Activated CD4-positive, CD25-positive, alpha-beta regulatory T cell treated with anti-CD3 and anti-CD28 coated beads, Interleukin-2, amount 50 U/mL, for 72 hours (primary cell): ENCODE results near the gene KCNQ1.

Experiments used
- DNase-seq: peaks from one replicate; pipeline ENCODE4 v3.0.0; 2021

The KCNQ1 gene

DNA sequence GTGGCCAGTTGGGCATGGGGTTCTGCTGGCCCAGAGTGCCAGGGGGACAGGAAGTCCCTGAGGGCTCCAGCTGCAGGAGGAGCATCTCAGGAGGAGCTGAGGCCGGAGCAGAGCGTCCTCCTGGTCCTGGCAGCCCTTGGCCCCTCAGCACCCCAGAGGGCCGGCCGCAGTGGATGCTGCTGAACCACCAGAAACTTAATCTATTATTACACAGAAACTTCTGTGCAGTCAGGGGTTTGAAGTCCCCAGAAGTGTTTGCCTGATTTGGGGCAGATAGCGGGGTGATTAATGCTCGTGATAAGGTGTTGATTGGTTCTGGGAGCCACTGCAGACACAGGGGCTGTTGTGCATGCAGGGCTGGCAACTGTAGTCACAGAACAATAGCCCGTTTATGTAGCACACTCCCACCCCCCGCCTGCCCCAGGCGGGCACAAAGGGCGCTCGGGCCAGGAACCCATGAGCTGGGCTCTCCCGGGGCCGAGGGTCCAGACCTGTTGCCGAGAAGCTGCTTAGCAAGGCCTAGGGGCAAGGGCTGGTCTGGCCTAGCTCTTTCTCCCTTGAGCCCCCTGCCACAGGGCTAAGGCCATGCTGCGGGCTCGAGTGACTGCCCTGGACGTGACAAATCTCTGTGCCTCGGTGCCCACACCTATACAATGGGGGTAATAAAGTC, 284.0 kb downstream of the KCNQ1 start:
- no peak for DNase-seq

DNA sequence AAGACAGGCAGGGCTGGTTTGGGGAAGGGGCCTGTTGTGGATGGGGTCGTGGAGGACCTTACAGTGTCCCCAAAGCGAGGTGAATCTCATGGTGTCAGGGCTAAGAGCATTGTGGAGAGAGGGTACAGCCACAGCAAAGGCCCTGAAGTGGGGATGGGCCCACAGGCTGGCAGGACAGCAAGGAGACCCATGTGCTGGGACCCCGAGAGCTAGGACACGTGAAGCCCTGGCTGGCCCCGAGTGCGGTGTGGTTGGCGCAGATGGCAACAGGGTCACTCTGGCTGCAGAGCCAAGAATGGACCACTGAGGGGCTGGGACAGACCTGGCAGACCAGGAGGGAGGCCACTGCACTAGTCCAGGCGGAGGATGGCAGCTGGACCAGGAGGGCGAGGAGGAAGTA, 285.0 kb downstream of the KCNQ1 start:
- DNase-seq, result no peak

DNA sequence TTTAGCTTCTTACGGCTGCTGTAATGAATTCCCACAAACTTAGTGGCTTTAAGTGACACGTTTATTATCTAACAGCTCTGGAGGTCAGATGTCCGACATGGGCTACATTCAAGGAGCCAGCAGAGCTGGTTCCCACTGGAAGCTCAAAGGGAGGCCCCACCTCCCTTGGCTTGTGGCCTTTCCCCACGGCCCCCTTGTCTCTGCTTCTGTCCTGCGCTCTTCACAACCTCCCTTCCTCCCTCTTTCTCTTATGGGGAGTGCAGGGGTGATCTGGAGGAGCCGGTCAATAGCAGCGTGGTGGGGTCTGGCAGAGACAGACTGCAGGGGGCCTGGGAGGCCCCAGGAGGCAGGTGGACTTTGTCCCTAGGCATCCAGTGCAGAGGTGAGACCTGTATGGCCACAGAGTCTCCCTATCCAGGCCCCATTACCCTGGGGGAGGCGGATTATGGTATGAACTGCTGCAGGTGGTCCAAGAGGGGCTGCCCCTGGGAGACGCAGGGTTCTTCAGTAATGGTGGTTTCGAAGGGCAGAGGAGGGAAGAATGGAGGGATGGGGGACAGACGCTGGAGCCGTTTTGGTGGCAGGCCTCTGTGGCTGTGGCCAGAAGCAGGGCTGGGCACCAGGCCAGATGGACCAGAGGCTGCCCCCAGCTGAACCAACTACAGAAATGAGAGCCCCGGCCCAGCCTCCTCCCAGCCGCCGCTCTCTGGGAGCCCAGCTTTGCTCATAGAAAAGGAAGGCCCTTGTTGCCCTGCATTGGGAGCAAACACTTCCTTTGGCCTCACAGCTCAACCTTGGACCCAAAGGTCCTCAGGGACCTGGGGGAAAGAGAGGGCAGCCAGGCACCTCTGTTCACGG, 285.7 kb downstream of the KCNQ1 start:
- no peak for DNase-seq

DNA sequence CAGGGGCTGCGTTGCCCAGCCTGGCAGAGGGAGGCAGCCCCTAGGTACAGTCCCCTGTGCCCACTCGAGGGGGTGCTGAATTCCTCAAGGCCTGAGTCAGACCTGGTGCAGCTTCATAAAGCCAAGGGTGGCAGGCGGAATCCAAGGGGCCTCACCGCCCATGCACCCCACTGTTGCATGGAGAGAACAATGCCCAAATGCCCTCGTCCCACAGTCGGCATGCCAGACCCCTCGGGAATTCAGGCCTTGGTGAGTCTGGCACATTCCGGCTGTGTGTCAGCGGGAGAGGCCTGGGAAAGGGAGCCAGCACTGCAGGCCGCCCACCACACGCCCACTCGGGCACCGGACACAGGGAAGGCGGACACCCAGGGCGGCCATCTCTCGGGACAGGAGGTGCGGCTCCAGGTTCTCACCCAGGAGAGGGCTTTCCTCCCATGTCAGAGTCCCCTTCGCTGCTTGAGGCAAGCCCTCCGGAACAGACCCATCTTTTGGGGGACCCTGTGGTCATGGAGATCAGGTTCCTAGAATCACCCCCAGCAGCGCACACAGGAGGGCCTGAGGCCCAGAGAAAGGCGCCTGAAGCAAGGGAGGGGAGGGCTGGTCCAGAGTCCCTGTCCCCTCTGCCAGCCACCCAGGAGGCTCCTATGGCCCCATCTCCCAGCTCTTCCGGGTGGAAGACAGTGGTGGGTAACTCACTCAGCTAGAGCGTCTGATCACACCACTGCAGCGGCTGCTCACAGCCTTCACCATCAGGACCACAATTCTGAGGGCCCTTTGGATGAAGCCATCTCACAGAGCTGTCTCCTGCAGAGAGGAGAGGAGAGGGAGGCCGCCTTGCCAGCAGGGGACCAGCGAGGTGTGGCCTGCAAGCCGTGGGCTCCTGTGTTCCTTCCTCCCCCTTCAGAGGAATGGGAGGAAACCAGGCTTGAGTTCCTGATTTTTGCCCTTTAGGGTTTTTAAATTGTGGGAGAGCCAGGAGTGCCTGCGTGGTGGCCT, 286.6 kb downstream of the KCNQ1 start:
- DNase-seq, result no peak

DNA sequence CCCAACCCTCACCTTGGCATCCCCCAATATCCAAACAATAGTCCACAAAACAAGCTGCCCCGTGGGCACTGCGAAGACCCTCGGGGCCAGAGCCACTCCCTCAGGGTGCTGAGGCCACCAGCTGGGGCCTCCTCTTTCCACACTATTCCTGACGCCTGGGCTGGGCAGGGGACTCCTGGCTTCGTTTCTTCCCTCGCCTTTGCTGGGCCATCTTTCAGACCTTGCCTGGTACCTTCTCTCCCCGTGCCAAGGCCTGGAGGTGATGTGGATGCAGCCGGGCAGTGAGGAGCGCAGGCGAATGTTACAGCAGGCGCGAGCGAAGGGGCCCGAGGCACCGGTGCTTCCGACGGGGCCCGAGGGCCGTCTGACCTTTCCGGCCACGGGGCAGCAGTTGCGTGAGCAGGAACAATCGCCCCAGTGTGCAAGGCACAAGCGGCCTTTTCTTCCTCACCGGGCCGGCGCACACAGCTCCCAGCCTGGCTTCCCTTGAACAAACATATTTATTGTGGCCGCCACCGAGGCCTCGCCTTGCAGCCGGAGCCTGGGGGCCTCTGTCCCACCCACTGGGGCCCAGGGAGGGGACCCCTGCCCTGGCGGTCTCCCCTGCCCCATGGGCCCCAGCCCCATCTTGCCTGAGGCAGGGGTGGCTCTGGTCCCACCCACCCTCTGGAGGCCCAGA, 287.6 kb downstream of the KCNQ1 start:
- DNase-seq, result no peak

DNA sequence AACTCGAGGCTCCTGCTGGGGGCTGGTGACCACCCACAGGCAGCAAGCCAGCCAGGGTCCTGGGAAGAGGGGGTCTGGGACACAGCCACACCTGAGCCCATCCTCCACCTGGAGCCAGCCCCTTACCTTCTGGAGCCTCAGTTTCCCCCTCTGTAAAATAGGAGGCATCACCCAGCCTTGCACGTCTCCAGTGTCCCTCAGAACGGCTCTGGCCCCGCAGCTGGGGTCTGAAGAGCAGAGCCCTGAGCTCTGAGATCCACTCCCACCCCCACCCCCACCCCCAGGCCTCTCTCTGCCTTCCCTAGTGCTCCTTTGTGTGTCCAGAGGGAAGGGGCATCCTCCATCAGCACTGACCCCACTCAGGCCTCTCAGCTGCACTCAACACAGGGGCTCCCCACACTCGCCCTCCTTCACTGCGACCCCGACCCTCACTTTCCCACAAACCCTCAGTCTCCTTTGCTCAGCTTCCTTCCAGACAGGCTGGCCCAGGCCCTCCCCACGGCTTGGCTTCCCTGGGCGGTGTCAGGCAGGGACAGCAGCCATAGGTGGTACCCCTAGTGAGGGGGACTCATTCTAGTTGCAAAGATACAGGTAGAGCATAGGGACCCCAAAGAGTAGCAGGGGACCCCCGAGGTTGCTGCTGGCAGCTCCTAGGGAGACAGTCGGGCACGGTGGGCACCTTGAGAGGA, 288.3 kb downstream of the KCNQ1 start:
- DNase-seq, result no peak

DNA sequence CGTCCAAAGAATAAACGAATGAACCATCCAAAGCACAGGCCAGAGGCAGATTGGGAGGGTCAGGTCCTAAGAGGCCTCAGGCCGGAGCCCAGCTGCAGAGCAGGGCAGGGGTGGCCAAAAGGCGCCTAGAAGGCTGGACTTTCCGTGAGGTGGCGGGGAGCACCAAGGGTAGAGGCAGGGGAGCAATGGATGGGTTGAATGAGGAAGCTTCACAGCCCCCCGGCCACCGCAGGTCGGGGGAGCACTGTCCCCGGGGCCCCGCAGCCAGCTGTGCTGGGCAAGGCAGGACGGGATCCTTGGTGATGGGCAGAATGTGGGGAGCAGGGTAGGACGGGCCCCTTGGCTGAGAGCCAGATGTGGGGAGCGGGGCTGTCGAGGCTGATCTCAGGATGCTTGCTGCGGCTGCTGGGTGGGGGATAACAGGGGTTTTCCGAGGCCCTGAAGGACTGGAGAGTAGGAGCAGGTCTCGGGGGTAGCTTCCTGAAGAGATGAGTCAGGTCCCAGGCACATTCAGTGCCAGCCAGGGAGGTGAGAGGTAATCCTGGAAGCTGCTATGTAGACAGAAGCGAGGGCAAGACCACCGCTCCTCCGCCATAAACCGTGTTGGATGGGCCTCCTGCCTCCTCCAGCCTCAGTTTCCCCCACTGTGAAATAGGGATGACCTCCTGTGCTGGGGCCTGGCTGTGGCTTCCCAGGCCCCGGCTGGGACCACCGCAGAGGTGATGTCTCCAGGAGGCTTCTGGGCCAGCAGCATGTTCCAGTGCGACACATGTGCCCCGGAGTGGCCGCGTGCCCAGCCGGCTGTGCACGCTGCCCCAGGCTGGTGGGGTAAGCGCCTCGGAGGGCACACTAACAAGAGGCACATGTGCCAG, 289.6 kb downstream of the KCNQ1 start:
- no peak for DNase-seq

DNA sequence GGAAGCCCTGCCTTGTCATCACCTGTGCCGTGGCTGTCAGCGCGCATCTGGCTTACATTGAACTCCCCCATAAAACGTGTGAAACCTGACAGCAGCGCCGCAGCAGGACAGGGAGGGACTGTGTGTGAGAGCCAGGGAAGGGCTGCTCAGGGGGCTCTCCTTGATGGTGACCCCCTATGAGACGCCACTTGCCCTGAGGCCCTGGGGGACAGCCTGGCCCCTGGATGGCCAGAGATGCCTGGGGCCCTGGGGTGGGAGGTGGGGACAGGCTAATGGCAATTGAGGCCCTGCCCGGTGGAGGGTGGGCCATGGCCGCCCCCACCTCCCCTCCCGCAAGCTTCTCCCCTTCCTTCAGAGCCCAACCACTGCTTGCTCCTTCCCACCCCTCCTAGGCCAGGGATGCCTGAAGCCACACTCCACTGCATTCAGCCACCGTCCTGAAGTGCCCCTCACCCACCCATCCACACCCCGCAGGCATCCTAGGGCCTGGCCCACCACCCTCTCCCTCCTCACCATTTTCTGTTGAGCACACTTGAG, 290.3 kb downstream of the KCNQ1 start:
- DNase-seq, result no peak

DNA sequence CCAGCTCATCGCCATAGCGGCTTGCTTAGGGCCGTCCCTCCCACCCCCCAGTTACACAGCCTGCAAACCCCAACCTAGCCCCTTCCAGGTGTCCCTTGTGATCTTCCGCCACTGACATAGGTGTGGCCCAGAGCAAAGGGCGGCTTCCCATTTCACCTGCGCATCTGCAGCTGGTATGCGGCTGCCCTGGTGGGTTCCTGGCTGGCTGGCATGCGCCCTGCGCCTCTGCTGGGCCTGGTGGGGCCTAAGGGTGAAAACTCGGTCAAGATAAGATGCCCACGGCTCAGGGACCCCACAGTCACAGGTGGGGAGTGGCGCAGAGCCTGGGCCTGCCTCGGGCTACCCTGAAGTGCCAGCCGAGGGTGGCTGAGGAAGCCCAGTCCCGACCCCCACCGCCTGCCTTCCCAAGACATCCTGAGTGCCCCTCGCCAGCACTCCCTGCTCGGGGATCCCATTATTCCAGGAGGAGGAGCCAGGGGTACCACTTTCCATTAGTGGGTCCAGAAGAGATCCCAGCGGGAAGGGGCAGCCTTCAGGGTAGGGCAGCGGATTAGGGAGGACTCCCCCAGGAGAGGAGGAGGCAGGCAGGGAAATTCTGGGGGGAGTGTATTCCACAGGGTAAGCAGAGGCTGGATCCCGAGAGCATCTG, 291.9 kb downstream of the KCNQ1 start:
- no peak for DNase-seq

DNA sequence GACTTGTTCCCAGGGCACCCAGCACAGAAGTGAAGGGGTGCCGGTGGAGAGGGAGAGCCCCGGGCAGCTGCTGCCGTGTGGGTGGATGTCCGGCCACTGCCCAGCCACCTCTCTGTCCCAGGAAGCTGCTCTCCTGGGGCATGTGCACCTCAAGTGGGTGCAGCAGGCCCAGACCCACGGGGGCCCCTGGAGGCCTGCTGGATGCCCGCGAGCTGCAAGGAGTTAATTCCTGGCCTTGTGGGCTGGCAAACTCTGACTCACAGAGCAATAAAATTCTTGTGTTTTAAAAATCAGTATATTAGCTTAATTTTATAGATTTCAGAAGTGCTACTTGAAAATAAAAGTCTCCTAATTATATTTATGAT, 292.4 kb downstream of the KCNQ1 start:
- no peak for DNase-seq

DNA sequence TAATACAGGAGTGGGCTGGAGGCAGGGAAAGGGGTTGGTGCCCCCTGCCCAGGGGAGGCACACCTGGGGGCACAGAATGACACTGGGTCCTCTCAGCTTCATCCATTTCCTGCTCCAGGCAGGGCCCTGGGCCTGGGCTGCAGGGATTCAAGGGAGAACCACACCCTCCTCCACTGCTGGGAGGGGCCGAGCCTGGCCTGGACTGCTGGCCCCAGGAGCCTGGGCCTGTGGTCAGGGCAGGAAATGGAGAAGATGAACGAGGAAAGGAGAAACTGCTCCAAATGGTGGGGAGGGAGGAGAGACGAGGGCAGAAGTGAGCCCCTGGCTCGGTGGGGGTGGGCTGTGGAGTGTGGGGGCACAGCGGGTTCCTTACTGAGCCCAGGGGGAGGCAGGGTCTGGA, 293.1 kb downstream of the KCNQ1 start:
- no peak for DNase-seq

DNA sequence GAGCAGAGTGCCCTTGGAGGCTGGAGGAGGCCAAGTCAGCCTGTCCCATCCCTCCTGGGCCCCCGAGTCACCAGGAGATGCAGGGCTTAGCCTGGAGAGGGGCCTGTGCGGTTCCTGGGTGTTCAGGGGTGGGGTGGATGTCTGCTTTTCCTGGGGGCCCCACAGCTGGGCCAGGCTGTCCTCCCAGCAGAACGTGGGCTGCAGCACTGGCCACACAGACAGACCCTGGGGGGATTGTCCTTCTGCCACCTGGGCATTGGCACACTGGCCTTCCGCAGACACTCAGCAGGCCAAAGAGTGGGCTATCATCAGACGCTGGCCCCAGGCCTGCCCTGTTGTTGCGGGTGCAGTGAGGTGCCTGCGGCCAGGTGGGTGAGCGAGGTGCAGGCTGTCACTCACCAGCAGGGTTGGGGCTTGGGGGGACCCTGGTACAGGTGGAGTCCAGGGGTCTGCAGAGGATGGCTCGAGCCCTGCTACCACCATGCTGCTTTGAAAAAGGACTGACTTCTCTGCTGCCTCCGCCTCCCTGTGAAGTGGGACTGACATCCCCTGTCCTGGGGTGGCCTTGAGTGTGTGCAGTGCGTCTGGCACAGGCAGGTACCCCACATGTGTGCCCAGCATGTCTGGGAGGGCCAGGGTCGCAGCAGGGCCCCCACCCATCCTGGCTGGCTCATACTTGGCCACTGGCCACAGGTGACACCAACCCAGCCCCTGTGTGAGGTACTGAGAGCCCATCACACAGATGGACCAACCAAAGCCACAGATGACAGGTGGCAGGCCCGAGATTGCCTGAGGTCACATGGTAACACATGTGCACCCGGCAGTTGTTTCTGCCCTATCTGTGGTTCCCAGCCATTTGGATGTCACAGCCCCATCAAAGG, 294.0 kb downstream of the KCNQ1 start:
- DNase-seq, result no peak

DNA sequence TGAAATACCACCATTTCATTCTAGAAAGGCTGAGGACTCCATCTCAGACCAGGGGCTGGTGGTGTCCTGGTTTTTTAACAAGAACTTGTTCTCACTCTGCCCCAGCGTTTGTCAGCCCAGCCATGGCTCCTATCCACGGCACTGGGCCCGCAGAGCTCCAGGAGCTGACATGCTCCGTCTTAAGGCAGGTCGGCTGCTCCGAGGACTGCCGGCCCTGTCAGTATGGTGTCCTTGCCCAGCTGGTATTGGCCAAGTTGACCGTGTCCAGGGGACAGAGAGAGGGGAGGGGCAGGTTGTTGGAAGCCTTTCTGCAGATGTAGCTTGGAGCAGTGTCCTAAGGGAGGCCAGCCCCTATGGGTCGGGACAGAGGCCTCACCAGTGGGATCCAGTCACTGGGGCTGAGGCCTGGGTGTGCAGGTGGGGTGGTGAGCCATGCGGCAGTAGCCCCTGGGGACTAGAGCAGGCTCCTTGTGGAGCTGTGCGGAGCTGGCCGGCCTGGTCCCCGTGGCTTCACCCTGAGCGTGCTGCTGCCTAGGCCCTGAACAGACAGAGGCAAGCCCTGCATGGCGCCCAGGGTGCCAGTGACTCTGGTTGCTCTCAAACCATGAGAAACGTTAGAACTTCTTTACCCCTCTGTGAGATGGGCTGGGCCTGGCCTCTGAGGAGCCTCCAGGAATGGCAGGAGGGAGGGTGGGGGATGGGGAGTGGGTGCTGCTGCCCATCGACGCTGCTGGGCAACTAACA, 294.9 kb downstream of the KCNQ1 start:
- DNase-seq, result no peak

DNA sequence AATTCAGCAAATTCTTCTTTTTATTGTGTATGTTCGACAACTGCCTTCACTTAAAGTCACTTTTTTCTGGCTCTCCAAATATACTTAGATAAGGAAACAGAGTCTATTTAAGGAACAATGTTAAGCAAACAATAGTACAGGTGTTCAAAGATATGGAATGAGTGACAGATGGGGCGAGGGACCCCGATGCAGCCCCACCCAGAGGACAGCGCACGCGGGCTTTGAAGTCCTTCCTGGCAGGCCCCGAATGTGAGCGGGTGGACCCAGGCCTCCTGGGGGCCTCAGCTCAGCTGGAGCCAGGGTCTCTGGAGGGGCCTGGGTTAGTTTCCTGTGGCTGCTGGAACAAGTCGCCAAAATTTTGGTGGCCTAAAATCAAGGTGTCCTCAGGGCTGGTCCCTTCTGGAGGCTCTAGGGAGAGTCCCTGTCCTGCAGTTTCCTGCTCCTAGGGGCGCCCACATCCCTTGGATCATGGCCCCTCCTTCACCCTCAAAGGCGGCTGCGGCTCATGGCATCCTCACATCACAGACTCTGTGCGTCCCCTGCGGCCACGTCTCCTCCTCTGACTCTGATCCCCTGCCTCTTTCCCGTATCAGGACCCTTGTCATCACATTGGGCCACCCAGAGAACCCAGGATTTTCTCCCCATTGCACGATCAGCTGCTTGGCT, 295.6 kb downstream of the KCNQ1 start:
- no peak for DNase-seq

DNA sequence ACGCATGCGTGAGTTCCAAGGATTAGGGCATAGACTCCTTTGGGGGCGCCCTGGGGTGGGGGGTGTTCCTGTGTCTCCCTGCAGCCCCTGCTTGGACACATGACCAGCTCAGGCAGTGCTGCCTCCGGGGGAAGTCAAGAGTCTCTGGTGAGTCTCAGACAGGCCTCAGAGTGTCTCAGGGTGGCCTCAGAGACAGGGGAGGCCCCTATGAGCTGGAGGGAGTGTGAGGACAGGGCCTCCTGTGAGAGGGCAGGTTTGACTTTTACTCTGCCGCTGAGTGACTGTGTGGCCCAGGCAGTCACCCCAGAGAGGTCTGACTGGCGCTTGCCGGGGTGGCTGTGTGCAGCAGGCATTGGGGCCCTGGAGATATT, 296.2 kb downstream of the KCNQ1 start:
- DNase-seq, result no peak

DNA sequence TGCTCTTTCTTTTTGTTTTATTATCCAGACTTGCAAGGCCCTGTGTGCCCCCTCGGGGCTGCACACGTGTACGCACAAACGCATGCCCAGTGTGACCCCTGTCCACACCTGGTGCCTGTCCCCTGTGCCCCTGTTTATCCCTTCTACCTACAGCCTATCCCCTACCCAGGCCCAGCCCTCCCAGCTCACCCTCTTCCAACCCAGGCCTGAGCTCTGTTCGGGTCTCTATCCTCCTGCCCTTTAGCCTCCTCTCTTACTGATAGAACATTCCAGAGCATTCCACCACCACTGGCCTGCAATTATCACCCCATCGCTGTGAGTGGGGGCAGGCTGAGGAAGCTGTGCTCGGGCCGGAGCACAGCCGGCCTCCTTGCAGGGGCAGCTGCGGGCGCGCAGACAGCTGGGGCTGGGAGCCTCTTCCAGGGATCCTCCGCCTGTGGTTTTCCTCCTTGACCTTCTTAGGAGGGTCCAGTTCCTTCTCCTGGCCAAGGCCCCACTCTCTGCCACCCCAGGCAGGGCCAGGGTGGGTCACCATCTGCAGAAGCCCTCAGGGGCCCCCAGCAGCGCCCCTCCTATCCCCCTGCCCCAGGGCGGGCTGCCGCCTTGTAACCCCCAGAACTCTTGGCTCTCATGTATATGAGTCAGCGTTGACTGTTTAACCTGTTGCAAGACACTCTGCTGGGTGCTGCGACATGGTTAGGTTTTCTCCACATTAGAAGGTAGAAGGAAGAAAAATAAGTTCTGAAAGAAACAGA, 296.7 kb downstream of the KCNQ1 start:
- DNase-seq, result no peak

DNA sequence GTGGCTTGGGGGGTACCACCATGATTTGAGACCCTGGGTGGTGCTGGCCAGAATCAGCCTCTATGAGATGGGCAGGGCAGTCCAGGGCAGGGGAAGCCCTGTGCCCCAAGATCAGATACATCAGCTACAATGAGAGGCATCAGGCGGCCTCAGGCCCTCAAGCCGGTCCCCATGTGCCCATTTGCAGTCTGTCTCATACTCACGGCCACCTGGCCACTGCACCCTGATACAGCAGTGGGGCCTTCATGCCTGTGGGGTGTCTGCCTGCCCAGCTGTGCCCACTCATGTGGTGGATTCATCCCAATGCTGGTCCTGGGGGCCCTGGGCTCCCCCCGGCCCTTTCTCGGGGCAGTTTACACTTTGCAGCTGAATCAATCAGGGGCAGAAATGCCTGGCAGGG, 297.4 kb downstream of the KCNQ1 start:
- no peak for DNase-seq
